ENCODE data around the gene DVL2.

The DVL2 gene

DNA sequence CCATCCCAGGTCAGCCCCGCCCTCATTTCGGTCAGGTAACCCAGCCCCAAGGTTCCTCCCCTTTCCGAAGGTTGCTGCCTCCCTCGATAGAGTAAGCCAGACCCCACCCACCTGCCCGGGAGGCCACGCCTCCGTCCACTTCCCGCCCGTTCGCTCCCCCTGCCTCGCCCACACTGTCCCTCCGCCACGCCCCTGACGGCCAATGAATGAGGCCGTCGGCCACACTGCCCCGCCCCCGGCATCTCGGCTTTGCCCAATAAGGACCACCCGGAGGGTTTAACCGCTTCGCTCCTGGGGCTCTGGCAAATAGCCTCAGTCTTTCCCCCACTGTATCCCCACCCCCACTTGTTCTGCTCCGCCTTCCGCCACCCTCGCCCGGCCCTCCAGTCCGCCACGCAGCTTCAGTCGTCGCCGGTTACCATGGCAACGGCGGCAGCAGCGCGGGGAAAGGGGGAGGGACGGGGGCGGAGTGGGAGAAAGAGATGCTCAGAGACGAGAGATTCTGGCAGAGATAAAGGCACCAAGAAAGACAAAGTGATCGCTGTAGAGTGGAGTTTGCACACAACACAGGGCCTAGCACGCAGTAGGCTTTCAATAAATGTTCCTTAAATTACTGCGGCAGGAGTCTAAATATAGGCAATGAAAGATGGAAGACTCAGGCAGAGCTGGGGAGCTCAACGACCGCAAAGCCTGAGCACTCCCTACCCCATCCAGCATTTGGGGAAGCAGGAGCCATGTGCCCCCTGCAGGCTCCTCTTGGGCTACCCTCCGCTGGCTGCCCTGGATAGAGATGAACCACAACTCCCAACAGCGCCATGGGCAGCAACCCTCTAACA is 19.8 kb downstream of the DVL2 start:
- H3K27ac ChIP-seq (replicated peaks), result peak overlapping the region; percentile 68
- no peak for TF ChIP-seq GABPA (IDR thresholded peaks at IDR 0.05; ENCODE audit: low read depth)
- TF ChIP-seq CTCF (IDR thresholded peaks at IDR 0.05; ENCODE audit: insufficient read depth, low read length), result peak; percentile 16
- no peak for TF ChIP-seq POLR2AphosphoS5 (IDR thresholded peaks at IDR 0.05; ENCODE audit: low read depth)
- TF ChIP-seq SPI1 (IDR thresholded peaks at IDR 0.05; ENCODE audit: borderline replicate concordance, low read depth), result no peak
- peak; percentile 71 to 87 for DNase-seq (ENCODE audit: low read depth in 1 of 2, low spot score in 1 of 2)
- H3K27me3 ChIP-seq (ENCODE audit: insufficient read depth, poor library complexity, severe bottlenecking), result no peaks in the 10 kb centered on the region
- peak overlapping the region; percentile 37 for H3K4me3 ChIP-seq (replicated peaks; ENCODE audit: insufficient read depth, low read length)

- TF ChIP-seq GABPA (IDR thresholded peaks at IDR 0.05; ENCODE audit: low read depth) (no peak), POLR2AphosphoS5 (IDR thresholded peaks at IDR 0.05; ENCODE audit: low read depth) (no peak)
- Histone ChIP-seq H3K27me3 (ENCODE audit: insufficient read depth, poor library complexity, severe bottlenecking) (no peaks in the 10 kb centered on the region), H3K4me3 (replicated peaks; ENCODE audit: insufficient read depth, low read length) (peak overlapping the region; percentile 37), H3K27ac (replicated peaks) (peak overlapping the region; percentile 68)
- DNase-seq (ENCODE audit: low read depth in 1 of 2, low spot score in 1 of 2), result peak in 1 of 2 experiments; percentile 27
Measured at GRCh38 chr17:7213895-7214299, 20.4 kb downstream of the DVL2 start.

GRCh38 chr17:7211491-7212273 is 22.6 kb downstream of the DVL2 start:
- DNase-seq (ENCODE audit: low read depth in 1 of 2, low spot score in 1 of 2), result no peak
- H3K27ac ChIP-seq (replicated peaks), result no peak overlapping the region
- TF ChIP-seq GABPA (IDR thresholded peaks at IDR 0.05; ENCODE audit: low read depth) (no peak), REST (IDR thresholded peaks at IDR 0.05; ENCODE audit: insufficient replicate concordance, low read depth) (no peak), POLR2AphosphoS5 (IDR thresholded peaks at IDR 0.05; ENCODE audit: low read depth) (no peak)
- no peak overlapping the region for H3K4me3 ChIP-seq (replicated peaks; ENCODE audit: insufficient read depth, low read length)
- no peaks in the 10 kb centered on the region for H3K27me3 ChIP-seq (ENCODE audit: insufficient read depth, poor library complexity, severe bottlenecking)

DNA sequence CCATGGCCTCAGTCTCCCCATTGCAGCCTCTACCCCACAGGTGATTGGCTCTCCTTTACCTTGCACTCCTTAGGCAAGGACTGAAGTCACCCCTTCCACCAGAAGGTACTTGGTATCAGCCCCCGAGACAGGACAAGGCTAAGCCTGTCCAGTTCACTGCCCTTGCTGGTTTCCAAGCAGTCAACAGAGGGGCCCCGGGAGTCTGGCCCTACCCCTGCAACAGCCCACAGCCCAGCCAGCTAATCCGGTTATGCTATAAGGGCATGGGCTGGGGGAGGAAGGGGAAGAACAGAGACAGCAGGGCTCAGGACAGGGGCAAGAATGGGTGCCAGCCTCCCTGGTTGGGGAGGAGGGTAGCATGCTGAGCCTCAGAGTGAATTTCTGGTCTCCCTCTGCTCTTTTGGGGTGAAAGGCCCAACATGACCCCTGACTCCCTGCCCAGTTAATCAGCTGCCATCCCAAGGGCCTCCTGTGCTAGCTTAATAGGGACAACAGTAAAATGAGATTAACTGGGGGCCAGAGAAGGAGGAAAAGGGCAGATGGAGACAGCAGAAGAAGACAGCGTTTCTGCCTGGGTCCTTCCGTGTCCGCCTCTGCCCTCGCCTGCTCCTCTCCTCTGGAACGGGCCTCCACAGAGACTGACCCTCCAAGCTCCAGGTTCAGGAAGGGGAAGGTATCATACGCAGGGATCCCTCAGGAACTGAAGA is 25.4 kb downstream of the DVL2 start:
- no peak for TF ChIP-seq POLR2AphosphoS5 (IDR thresholded peaks at IDR 0.05; ENCODE audit: low read depth)
- TF ChIP-seq GABPA (IDR thresholded peaks at IDR 0.05; ENCODE audit: low read depth), result no peak
- no peak for TF ChIP-seq REST (IDR thresholded peaks at IDR 0.05; ENCODE audit: insufficient replicate concordance, low read depth)
- no peak for TF ChIP-seq CTCF (IDR thresholded peaks at IDR 0.05; ENCODE audit: insufficient read depth, low read length)
- no peak for TF ChIP-seq SPI1 (IDR thresholded peaks at IDR 0.05; ENCODE audit: borderline replicate concordance, low read depth)
- no peak overlapping the region for H3K4me3 ChIP-seq (replicated peaks; ENCODE audit: insufficient read depth, low read length)
- no peaks in the 10 kb centered on the region for H3K27me3 ChIP-seq (ENCODE audit: insufficient read depth, poor library complexity, severe bottlenecking)
- no peak for DNase-seq (ENCODE audit: low read depth in 1 of 2, low spot score in 1 of 2)
- H3K27ac ChIP-seq (replicated peaks), result no peak overlapping the region

Measured in HL-60 (cell line).